H4 (cell line): ENCODE results near the gene DMBX1. TPM values are rescaled to one million over a fixed set of nuclear protein-coding genes. Genes with fewer than 3 reads are reported as not detected.

Experiments used
- DNase-seq: peaks from one replicate; pipeline ENCODE4 v3.0.0-alpha.2; 2015; ENCODE audit warnings: low spot score
- total RNA-seq: library from RNA; depleted of rRNA; stranded (reverse); fragments of >200 nt; shearing (Covaris generic); gene quantifications from 2 replicates; pipeline ENCODE4 v1.2.3, GENCODE V29; 2014

Gene DMBX1
- total RNA-seq, 1 experiment from 2014 or later: 0.37 TPM

- no peak for DNase-seq
Measured at GRCh38 chr1:46525253-46525983, 35.8 kb downstream of the DMBX1 start.

DNA sequence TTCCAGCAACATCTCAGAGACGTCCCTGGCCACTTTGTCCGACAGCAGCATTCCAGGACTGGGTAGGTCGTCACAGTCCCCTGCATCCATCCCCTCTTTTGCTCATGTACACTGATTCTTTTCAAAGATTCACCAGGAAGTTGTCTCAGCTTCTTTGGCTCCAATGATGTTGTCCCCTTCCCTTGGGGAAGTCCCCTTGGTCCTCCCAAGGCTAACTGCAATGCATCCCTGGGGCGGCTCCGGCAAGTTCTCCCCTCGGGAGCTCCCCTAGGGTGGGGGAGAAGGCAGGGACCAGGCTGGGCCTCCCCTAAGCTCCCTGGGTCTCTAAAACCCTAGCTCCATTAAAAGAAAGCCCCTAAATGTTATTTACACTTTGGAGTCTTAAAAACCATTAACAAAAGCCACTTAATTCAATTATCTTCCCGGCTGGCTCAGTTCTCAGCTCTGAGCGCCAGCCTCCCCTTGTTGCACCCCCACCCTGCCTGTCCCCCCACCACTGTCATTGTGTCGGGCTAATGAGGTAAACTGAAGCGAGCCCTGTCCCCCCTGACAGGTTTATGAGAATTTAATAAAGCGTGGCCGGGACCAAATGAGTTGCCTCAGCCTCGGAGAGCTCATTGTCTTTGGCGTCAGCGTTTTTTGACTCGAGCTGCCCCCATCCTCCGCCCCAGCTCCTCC lies 36.5 kb downstream of the DMBX1 start:
- DNase-seq: no peak

- no peak for DNase-seq
Measured at GRCh38 chr1:46526691-46527291, 37.2 kb downstream of the DMBX1 start.

DNA sequence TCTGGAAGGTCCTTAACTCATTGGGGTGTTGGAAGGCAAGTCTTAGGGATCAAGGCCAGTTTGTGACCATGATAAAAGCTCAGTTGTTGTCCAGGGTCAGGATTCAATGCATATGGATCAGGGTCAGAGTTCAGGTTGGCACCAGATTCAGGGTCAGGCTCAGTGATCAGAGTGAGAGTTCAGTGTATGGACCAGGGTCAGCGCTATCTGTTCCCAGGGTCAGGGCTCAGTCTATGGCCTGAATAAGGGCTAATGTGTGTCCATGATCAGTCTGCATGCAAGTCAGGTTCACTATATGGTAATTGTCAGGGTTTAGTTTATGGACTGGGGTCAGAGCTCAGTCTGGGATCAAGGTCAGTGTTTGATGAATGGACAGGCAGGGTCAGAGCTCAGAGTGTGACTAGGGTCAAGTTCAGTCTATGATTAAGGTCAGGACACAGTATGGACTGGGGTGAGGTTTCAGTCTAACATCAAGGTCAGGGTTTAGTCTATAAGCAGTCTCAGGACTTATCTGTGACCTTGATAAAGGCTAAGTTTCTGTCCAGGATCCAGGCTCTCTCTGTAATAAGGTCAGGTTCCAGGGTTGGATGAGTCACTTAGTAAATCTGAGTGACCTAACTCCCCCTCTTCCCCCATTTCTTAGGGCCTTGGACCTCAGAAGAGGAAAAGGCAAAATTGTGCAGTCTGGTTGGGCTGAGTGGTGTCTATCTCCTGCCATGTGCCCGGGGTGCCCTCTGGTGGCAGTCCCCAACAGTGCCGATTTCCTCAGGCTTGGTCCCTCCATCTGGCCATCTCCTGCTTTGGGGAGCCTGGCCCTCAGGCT lies 38.0 kb downstream of the DMBX1 start:
- peak; percentile 77 for DNase-seq

- DNase-seq: no peak
Measured at GRCh38 chr1:46528297-46528955, 38.8 kb downstream of the DMBX1 start.

GRCh38 chr1:46529031-46529630 lies 39.5 kb downstream of the DMBX1 start:
- DNase-seq: no peak

GRCh38 chr1:46530311-46530710 lies 40.7 kb downstream of the DMBX1 start:
- DNase-seq: no peak

GRCh38 chr1:46530791-46531409 lies 41.3 kb downstream of the DMBX1 start:
- no peak for DNase-seq

DNA sequence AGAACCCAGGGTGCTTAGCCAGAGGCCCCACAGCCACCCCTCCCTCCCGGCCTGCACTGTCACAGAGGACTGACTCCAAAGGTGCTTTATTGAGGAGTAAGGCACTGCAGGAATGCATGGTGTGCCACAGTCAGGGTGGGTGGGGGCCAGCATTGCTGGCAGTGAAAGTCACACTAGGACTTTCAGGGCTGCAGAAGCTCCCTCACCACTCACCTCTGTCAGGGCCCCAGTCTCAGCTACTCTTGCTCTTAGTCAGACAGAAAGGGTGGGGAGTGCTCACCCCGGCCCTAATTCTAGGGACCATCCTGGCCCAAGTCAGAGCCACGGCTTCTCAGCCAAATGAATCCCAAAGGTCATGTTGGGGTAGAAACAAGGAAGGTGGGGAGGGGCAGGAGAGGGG lies 42.5 kb downstream of the DMBX1 start:
- no peak for DNase-seq

DNA sequence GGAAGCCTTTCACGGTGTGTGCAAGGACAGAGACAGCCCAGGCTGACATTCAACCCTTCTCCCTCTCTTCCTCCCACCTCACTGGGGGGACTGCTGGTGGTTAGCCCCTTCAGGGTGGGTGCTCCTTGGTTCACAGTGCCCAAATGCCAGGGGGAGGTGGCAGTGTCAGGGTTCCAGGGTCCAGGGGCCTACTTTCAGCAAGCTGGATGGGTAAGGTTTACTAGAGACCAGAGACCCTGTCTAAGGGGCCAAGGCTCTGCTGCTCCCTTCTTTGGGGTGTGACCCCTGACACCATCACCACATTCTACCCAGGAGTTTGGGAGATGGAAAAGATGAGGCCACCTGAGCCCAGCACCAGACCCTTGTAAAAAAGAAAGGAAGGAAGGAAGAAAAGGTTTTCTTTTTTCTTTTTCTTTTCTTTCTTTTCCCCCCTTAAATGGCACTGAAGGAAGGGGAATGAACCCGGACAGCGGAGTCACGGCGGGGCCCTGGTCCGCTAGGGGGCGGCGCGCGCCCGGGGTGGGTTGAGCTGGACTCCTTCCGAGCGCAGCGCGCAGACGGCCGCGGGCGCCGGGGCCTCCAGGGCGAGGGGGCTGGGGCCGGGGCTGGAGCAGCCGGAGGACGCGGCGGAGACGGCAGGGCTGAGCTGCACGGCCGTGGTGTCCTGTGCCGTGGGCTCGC lies 43.0 kb downstream of the DMBX1 start:
- DNase-seq: no peak

DNA sequence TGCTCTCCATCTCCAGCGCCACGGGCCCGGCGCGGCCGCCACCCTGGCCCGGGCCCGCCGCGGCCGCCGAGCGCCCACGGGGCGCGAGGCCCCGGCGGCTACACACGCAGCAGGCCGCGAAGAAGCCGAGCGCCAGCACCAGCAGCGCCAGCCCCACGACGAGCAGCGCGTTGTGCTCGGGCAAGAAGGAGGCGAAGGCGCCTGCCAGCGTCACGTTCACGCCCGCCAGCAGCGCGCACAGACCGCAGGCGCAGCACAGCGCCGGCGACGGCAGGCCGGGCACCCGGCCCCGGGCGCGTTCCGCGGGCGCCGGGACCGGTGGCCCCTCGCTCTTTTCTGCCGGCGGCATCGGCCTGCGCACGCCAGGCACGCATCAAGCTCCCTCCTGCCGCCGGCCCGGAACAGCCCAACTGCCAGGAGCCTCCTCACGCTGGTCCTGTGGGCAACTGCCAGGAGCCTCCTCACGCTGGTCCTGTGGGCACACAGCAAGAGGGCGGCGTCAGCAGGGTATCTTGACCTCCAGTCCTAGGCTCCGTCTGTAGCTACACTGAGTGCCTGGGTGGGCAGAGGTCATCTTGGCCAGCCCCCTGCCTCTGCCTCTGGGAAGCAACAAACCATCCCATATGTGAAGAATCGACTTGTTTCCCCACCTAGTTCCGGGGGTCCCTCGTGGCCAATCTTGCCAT lies 43.7 kb downstream of the DMBX1 start:
- DNase-seq: no peak

GRCh38 chr1:46535063-46535462 lies 45.4 kb downstream of the DMBX1 start:
- peak; percentile 51 for DNase-seq

DNA sequence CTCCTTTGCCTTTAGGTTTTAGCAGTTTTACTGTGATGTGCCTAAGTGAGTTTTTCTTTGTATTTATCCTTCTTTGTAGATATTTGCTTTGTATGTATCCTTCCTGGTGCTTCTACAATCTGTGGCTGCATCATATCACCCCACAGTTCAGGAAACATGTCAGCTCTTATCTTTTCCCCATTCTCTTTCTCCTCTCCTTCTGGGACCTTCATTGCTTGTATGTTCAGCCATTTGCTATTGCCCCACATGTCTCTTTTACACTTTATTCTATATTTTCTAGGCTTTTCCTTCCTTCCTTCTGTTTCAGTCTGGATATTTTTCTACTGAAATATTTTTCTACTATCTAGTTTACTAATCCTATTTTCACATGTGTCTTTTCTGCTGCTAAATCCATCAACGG lies 46.9 kb downstream of the DMBX1 start:
- no peak for DNase-seq

- no peak for DNase-seq
Measured at GRCh38 chr1:46537651-46538050, 48.0 kb downstream of the DMBX1 start.

GRCh38 chr1:46538147-46538546 lies 48.5 kb downstream of the DMBX1 start:
- no peak for DNase-seq
